Right atrium auricular region (tissue), 2 donors: ENCODE data around the gene MTF2. TPM values are rescaled to one million over a fixed set of nuclear protein-coding genes. Genes with fewer than 3 reads are reported as not detected.

ENCODE experiments used
- DNase-seq: peaks from one replicate; pipeline ENCODE4 v3.0.0-alpha.2; 2019; ENCODE audit warnings: low spot score
- H3K27ac ChIP-seq, 2 donors: fragments of 200-600 bp; sonication (generic); 1 replicate in 1 of 2; 2 replicates in 1 of 2; pipeline ENCODE4 v1.5.1; 2016 to 2019
- H3K27me3 ChIP-seq, 2 donors: fragments of 200-600 bp; sonication (generic); one replicate each; pipeline versions ENCODE4 v1.5.1 to v1.6.0; 2017 to 2019
- H3K36me3 ChIP-seq: fragments of 200-600 bp; sonication (generic); one replicate; pipeline ENCODE4 v1.5.1; 2016
- H3K4me1 ChIP-seq, 2 donors: fragments of 200-600 bp; sonication (generic); one replicate each; pipeline versions ENCODE4 v1.5.1 to v1.6.0; 2017 to 2019
- H3K4me3 ChIP-seq, 2 donors: fragments of 200-600 bp; sonication (generic); 1 replicate in 1 of 2; 2 replicates in 1 of 2; pipeline ENCODE4 v1.5.1; 2017 to 2019; ENCODE audit warnings: mild to moderate bottlenecking in 1 of 2, moderate library complexity in 1 of 2
- H3K9me3 ChIP-seq, 2 donors: fragments of 200-600 bp; sonication (generic); one replicate each; pipeline ENCODE4 v1.5.1; 2019
- total RNA-seq, 2 donors: library from RNA; depleted of rRNA; stranded (reverse); fragments of >200 nt; gene quantifications; one replicate each; pipeline ENCODE4 v1.1.0, GENCODE V29; 2016
- TF ChIP-seq, protein P1 (sequence below), 2 donors: fragments of 200-600 bp; sonication (generic); IDR thresholded peaks; one replicate each; pipeline ENCODE4 v1.5.1; 2019; ENCODE audit warnings: antibody characterized with exemption in 2 of 2

Gene MTF2
- total RNA-seq, 2 donors from 2014 or later = 6.2 to 6.3 TPM

DNA sequence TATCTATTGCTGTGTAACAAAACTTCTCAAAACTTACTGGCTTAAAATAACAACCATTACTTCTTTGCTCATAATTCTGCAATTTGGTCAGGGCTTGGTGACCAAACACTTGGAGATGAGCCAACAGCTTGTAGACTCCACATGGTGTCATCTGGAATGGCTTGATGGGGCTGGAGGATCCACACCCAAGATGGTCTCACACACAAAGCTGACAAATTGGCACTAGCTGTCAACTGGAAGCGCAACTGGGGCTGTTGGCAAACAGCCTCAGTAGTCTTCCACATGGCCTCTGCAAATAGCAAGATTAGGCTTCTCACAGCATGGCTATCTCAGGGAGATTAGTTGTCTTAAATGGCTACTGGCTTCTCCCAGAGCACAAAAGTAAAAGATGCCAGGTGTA, 27.1 kb upstream of the MTF2 start:
- no peak overlapping the region for H3K27ac ChIP-seq
- no peaks in the 10 kb centered on the region for H3K4me1 ChIP-seq
- no peak overlapping the region for H3K4me3 ChIP-seq
- H3K36me3 ChIP-seq = no peaks in the 10 kb centered on the region
- no peaks in the 10 kb centered on the region for H3K9me3 ChIP-seq
- no peaks in the 10 kb centered on the region for H3K27me3 ChIP-seq
- TF ChIP-seq, protein P1, sequence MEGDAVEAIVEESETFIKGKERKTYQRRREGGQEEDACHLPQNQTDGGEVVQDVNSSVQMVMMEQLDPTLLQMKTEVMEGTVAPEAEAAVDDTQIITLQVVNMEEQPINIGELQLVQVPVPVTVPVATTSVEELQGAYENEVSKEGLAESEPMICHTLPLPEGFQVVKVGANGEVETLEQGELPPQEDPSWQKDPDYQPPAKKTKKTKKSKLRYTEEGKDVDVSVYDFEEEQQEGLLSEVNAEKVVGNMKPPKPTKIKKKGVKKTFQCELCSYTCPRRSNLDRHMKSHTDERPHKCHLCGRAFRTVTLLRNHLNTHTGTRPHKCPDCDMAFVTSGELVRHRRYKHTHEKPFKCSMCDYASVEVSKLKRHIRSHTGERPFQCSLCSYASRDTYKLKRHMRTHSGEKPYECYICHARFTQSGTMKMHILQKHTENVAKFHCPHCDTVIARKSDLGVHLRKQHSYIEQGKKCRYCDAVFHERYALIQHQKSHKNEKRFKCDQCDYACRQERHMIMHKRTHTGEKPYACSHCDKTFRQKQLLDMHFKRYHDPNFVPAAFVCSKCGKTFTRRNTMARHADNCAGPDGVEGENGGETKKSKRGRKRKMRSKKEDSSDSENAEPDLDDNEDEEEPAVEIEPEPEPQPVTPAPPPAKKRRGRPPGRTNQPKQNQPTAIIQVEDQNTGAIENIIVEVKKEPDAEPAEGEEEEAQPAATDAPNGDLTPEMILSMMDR (IDR thresholded peaks at IDR 0.05) = no peak
- DNase-seq = no peak

DNA sequence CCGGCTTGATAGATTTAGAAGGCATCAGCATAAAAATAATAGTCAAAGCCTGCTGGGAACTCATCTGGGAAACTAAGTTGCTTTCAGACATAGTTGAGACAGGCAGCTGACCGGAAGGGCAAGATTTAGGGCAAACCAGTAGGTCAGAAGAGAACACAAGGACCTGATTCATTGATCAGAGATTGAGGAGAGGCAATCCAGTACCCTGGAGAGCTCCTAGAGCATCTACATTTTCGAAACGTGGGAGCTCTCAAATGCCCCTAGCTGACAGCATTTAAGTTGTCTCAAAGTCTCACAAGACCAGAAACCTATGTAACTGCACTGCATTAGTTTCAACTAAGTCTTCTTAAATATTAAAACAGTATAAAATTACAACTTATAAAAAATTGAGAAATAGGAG, 22.9 kb upstream of the MTF2 start:
- Histone ChIP-seq H3K36me3 (no peaks in the 10 kb centered on the region), H3K27ac (no peak overlapping the region), H3K4me3 (no peak overlapping the region), H3K9me3 (no peaks in the 10 kb centered on the region), H3K27me3 (no peaks in the 10 kb centered on the region), H3K4me1 (no peaks in the 10 kb centered on the region)
- TF ChIP-seq, protein P1 (IDR thresholded peaks at IDR 0.05) = no peak
- no peak for DNase-seq

DNA sequence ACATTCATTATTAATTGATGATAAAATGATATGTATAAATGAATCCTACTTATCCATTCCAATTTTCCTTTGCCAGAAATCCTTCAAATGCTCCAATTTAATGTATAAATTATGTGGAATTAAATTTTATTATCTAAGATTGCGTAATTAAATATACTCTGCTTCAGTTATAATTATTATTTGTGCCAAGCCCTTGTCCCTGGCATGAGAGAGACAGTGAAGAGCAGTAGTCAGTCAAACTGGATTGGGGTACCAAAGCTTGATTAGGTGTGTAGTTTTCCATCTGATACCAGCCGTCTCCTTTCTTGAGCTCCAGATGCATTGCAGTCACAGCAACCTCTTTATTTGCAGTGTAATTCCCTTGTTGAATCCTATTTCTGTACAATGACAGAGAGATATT, 22.4 kb upstream of the MTF2 start:
- no peaks in the 10 kb centered on the region for H3K9me3 ChIP-seq
- H3K4me3 ChIP-seq = no peak overlapping the region
- H3K27ac ChIP-seq = no peak overlapping the region
- H3K27me3 ChIP-seq = no peaks in the 10 kb centered on the region
- H3K4me1 ChIP-seq = no peaks in the 10 kb centered on the region
- DNase-seq = no peak
- no peaks in the 10 kb centered on the region for H3K36me3 ChIP-seq
- TF ChIP-seq, protein P1 (IDR thresholded peaks at IDR 0.05) = no peak

DNA sequence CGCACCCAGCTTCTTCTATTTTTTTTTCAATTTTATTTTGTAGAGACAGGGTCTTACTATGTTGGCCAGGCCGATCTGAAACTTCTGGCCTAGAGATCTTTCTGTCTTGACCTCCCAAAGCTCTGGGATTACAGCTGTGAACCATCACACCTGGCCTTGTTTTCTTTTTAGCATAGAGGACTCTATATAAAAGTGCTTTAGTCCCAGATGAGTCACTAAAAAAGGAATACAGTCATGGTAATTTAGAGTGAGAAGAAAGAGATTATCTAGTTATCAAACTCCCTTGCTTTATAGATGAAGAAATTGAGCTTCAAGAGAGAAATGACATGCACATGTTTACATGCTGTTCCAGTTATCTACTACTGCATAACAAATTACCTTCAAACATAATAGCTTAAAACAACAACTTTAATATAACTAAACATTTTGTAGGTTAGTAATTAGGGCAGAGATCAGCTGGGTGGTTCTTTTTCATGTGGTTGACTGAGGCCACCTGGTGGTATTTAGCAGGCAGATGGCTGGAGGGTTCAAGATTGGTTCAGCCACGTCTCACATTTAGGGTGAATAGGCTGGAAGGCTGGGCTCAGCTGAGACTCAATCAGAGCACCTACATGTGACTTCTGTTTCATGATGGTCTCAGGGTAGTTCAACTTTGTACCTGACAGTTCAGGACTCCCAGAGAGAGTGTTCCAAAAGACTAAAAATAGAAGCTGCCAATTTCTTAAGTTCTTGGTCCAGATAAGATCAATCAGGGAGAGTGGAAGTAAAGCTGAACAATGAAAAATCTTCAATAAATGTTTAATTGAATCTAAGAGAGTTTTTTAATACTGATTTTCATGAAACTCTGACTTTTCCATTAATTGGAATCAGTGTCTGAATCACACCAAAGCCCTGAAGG, 16.9 kb upstream of the MTF2 start:
- no peak for DNase-seq
- H3K27me3 ChIP-seq = no peaks in the 10 kb centered on the region
- TF ChIP-seq, protein P1 (IDR thresholded peaks at IDR 0.05) = peak in 1 of 2 donors; percentile 58
- H3K27ac ChIP-seq = no peak overlapping the region
- H3K9me3 ChIP-seq = no peaks in the 10 kb centered on the region
- H3K4me1 ChIP-seq = no peaks in the 10 kb centered on the region
- H3K4me3 ChIP-seq = no peak overlapping the region
- H3K36me3 ChIP-seq = no peaks in the 10 kb centered on the region

DNA sequence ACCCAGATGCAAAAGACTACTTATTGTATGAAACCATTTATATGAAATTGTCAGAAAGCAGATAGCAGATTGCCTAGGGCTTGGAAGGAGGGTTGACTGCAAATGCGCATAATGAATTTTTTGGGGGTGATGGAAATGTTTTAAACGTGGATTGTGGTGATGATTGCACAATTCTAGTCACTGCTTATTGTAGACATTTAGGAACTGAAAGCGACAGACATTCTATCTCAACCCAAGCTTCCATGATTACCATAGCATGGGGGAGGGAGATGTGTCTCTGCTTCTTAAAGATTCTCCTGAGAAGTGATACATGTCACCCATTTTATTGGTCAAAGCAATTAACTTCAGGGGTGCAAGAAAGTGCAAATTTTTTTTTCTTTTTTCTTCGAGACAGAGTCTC, 2.8 kb upstream of the MTF2 start:
- Histone ChIP-seq H3K36me3 (no peaks in the 10 kb centered on the region), H3K27me3 (no peaks in the 10 kb centered on the region), H3K4me1 (peaks cover 0 to 18% of the 10 kb centered on the region in 2 donors), H3K4me3 (no peak overlapping the region), H3K27ac (no peak overlapping the region), H3K9me3 (no peaks in the 10 kb centered on the region)
- DNase-seq = no peak
- TF ChIP-seq, protein P1 (IDR thresholded peaks at IDR 0.05) = no peak
